WTC11 (cell line): ENCODE data around the gene IL12RB2. TPM values are rescaled to one million over a fixed set of nuclear protein-coding genes. Genes with fewer than 3 reads are reported as not detected.
"Not testable (repeated sequence)": the region's sequence is repeated elsewhere in the genome, so short reads cannot be mapped to it uniquely, and the experiment has no call there.

Experiments used
- ATAC-seq: fragments of 200-7000 bp; cut with Tn5 transposase; 2 replicates; pipeline ENCODE4 v1.10.0; 2021; ENCODE audit warnings: mild to moderate bottlenecking, moderate library complexity
- CTCF ChIA-PET: fragments of 300-600 bp; sonication (Branson Sonifier 250); formaldehyde crosslinking; loops from one replicate; lab custom pipeline; 2021; ENCODE audit warnings: antibody characterized with exemption; lab: Charles Lee
- POLR2A ChIA-PET: fragments of 350-600 bp; sonication (Branson Sonifier 250); formaldehyde crosslinking; loops from one replicate; lab custom pipeline; 2021; ENCODE audit warnings: antibody characterized with exemption; lab: Charles Lee
- DNase-seq: peaks from one replicate; pipeline ENCODE4 v3.0.0; 2021; ENCODE audit warnings: low spot score
- H3K27ac Mint-ChIP-seq: 2 replicates; pipeline ENCODE4 v1.8.0; 2021; ENCODE audit warnings: mixed read lengths
- H3K27me3 Mint-ChIP-seq: 2 replicates; pipeline ENCODE4 v1.8.0; 2021; ENCODE audit warnings: low read depth, mild to moderate bottlenecking, moderate library complexity, mixed read lengths
- H3K36me3 Mint-ChIP-seq: 2 replicates; pipeline ENCODE4 v1.8.0; 2021; ENCODE audit warnings: mixed read lengths
- H3K4me1 Mint-ChIP-seq: 2 replicates; pipeline ENCODE4 v1.8.0; 2022; ENCODE audit warnings: mixed read lengths
- H3K4me3 Mint-ChIP-seq: 2 replicates; pipeline ENCODE4 v1.8.0; 2021; ENCODE audit warnings: mild to moderate bottlenecking, moderate library complexity, mixed read lengths
- H3K9me3 Mint-ChIP-seq: 2 replicates; pipeline ENCODE4 v1.8.0; 2021; ENCODE audit warnings: mixed read lengths
- ATF2 ChIP-seq: sonication (generic); formaldehyde crosslinking; IDR thresholded peaks from 2 replicates; pipeline ENCODE4 v1.8.1; 2022; ENCODE audit warnings: low read depth, missing genetic modification reagents, borderline replicate concordance
- ATF3 ChIP-seq: sonication (generic); formaldehyde crosslinking; conservative IDR thresholded peaks from 2 replicates; pipeline ENCODE4 v1.8.1; 2022; ENCODE audit warnings: mild to moderate bottlenecking, missing genetic modification reagents
- CREM ChIP-seq: sonication (generic); formaldehyde crosslinking; IDR thresholded peaks from 2 replicates; pipeline ENCODE4 v1.8.1; 2022; ENCODE audit warnings: mild to moderate bottlenecking, missing genetic modification reagents, moderate library complexity
- ELF4 ChIP-seq: sonication (generic); formaldehyde crosslinking; IDR thresholded peaks from 2 replicates; pipeline ENCODE4 v1.8.1; 2022; ENCODE audit warnings: low read depth, mild to moderate bottlenecking, moderate library complexity, missing genetic modification reagents
- HMGXB4 ChIP-seq: sonication (generic); formaldehyde crosslinking; IDR thresholded peaks from 2 replicates; pipeline ENCODE4 v1.8.1; 2023; ENCODE audit warnings: mild to moderate bottlenecking, moderate library complexity, missing genetic modification reagents
- MLX ChIP-seq: sonication (generic); formaldehyde crosslinking; IDR thresholded peaks from 2 replicates; pipeline ENCODE4 v1.8.1; 2023; ENCODE audit warnings: mild to moderate bottlenecking, missing genetic modification reagents, moderate library complexity
- NFATC4 ChIP-seq: fragments of 250-450 bp; sonication (Bioruptor Pico); IDR thresholded peaks from 2 replicates; pipeline ENCODE4 v1.9.0; 2021; ENCODE audit warnings: mild to moderate bottlenecking
- NR3C1 ChIP-seq: sonication (generic); formaldehyde crosslinking; conservative IDR thresholded peaks from 2 replicates; pipeline ENCODE4 v1.8.1; 2023; ENCODE audit warnings: low read depth, mild to moderate bottlenecking, missing genetic modification reagents
- PRDM15 ChIP-seq: sonication (generic); formaldehyde crosslinking; IDR thresholded peaks from 2 replicates; pipeline ENCODE4 v1.8.0; 2022; ENCODE audit warnings: missing genetic modification reagents
- PREB ChIP-seq: sonication (generic); formaldehyde crosslinking; IDR thresholded peaks from 2 replicates; pipeline ENCODE4 v1.8.1; 2022; ENCODE audit warnings: mild to moderate bottlenecking, missing genetic modification reagents, moderate library complexity, borderline replicate concordance
- PRRX2 ChIP-seq: fragments of 250-450 bp; sonication (Bioruptor Pico); IDR thresholded peaks from 2 replicates; pipeline ENCODE4 v1.8.0; 2021; ENCODE audit warnings: mild to moderate bottlenecking
- ZNF219 ChIP-seq: sonication (generic); formaldehyde crosslinking; IDR thresholded peaks from 2 replicates; pipeline ENCODE4 v1.8.0; 2023; ENCODE audit warnings: missing genetic modification reagents, mild to moderate bottlenecking, borderline replicate concordance
- ZNF317 ChIP-seq: sonication (generic); formaldehyde crosslinking; IDR thresholded peaks from 2 replicates; pipeline ENCODE4 v1.8.1; 2023; ENCODE audit warnings: low read depth, mild to moderate bottlenecking, moderate library complexity, missing genetic modification reagents, borderline replicate concordance
- ZNF512 ChIP-seq: sonication (generic); formaldehyde crosslinking; IDR thresholded peaks from 2 replicates; pipeline ENCODE4 v1.8.1; 2022; ENCODE audit warnings: missing genetic modification reagents, borderline replicate concordance
- ZSCAN18 ChIP-seq: fragments of 250-450 bp; sonication (Bioruptor Pico); IDR thresholded peaks from 2 replicates; pipeline ENCODE4 v2.1.2; 2022; ENCODE audit warnings: mild to moderate bottlenecking, moderate library complexity
- total RNA-seq: library from RNA; stranded (reverse); gene quantifications from 3 replicates; pipeline ENCODE4 v1.2.3, GENCODE V29; 2021

IL12RB2 gene
- total RNA-seq, 1 experiment from 2014 or later, result 0.81 TPM

- peak overlapping the region; percentile 37; the same call in 1 of the 2 replicates for H3K27ac Mint-ChIP-seq
- H3K36me3 Mint-ChIP-seq, result peaks cover 79% of the 10 kb centered on the region
- ChIA-PET CTCF (no interaction called here), POLR2A (no interaction called here)
- H3K4me1 Mint-ChIP-seq, result peaks cover 21% of the 10 kb centered on the region
- no peak for DNase-seq
- H3K27me3 Mint-ChIP-seq, result no peaks in the 10 kb centered on the region
- TF ChIP-seq ZNF317 (CRISPR knock-in tag) (no peak), PREB (CRISPR knock-in tag) (no peak), ATF2 (no peak), PRRX2 (no peak), PRDM15 (CRISPR knock-in tag) (no peak), NR3C1 (no peak), ZSCAN18 (CRISPR knock-in tag) (no peak), ATF3 (no peak), ELF4 (CRISPR knock-in tag) (no peak)
- no peaks in the 10 kb centered on the region for H3K9me3 Mint-ChIP-seq
- H3K4me3 Mint-ChIP-seq, result no peak overlapping the region
- ATAC-seq, result no peak
These were observed 106.9 kb downstream of the IL12RB2 start for GRCh38 chr1:67414574-67414973.

GRCh38 chr1:67415041-67415440, 107.4 kb downstream of the IL12RB2 start:
- TF ChIP-seq ZNF219 (no peak), MLX (no peak), ZNF512 (CRISPR knock-in tag) (no peak), NFATC4 (CRISPR knock-in tag) (no peak), HMGXB4 (CRISPR knock-in tag) (no peak), CREM (no peak)
- ATAC-seq (no peak), DNase-seq (no peak)
- Mint-ChIP-seq H3K4me1 (peaks cover 16% of the 10 kb centered on the region), H3K9me3 (no peaks in the 10 kb centered on the region), H3K4me3 (no peak overlapping the region), H3K36me3 (peaks cover 83% of the 10 kb centered on the region), H3K27ac (0 out of 2 replicates have a peak overlapping the region, but pooled peaks have one; percentile 63), H3K27me3 (no peaks in the 10 kb centered on the region)
- CTCF ChIA-PET, result interaction anchor here (1.0 to 1.4 kb wide), 2 partner anchors 16 to 67 kb away, joined by 3 to 4 read pairs; no protein-coding TSS in a partner anchor
- POLR2A ChIA-PET, result no interaction called here

- H3K4me3 Mint-ChIP-seq, DNase-seq, H3K4me1 Mint-ChIP-seq, H3K9me3 Mint-ChIP-seq, H3K27ac Mint-ChIP-seq, H3K27me3 Mint-ChIP-seq, ATAC-seq: not testable (repeated sequence)
- POLR2A ChIA-PET, result interaction anchor here (0.6 to 0.7 kb wide), 2 partner anchors 23 to 33 kb away, joined by 5 to 8 read pairs; no protein-coding TSS in a partner anchor
- peaks cover 95% of the 10 kb centered on the region for H3K36me3 Mint-ChIP-seq
- CTCF ChIA-PET, result interaction anchor here (0.6 to 0.7 kb wide), 2 partner anchors 205 to 653 kb away, joined by 3 to 7 read pairs; no protein-coding TSS in a partner anchor
These were observed 110.1 kb downstream of the IL12RB2 start for GRCh38 chr1:67417733-67418132.
